C4-2B (cell line): ENCODE data around the gene TXNDC11.

ENCODE experiments used
- CTCF ChIP-seq: fragments of 450-650 bp; conservative IDR thresholded peaks from 2 replicates; pipeline ENCODE4 v1.5.1; 2017; ENCODE audit warnings: mild to moderate bottlenecking
- ZFX ChIP-seq: fragments of 450-650 bp; IDR thresholded peaks from 2 replicates; pipeline ENCODE4 v1.6.1; 2017

GRCh38 chr16:11759997-11760396 is 17.3 kb upstream of the TXNDC11 start:
- TF ChIP-seq CTCF (no peak), ZFX (no peak)
